ENCODE results near the gene KPNA1.
A peak's percentile ranks its signal among the peaks of the same experiment; 100 is the strongest.

The KPNA1 gene

DNA sequence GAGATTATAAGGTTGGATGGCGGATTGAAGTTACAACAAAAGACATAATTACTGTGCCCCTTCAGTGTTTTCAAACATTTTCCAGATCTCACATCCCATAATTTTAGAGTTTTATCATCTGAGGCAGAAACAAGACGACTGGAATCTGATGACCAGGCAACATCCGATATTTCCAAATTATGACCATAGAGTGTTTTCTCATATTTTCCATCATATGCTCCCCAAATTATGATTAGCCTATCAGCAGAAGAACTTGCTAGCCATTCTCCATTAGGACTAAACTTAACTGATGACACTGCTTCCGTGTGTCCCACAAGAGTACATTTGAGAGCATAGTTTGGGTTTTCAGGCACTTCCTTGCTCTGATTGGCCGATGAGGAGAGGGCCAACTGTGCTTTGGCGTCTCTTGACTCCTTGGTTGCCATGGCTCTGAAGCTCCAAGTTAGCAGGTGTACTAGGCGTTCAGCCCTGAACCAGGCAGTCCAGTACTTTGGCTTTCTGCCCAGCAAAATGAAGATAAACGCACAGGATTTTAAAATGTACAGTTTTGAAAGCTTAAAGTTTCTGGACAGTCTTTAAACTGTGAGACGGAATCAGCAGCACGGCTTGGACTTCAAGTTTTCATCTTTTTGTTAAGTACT is 99.5 kb downstream of the KPNA1 start:
- DNase-seq (ENCODE audit: low read depth), result peak; percentile 22

GRCh38 chr3:122414391-122414790 is 100.3 kb downstream of the KPNA1 start:
- no peak for DNase-seq (ENCODE audit: low read depth)

DNA sequence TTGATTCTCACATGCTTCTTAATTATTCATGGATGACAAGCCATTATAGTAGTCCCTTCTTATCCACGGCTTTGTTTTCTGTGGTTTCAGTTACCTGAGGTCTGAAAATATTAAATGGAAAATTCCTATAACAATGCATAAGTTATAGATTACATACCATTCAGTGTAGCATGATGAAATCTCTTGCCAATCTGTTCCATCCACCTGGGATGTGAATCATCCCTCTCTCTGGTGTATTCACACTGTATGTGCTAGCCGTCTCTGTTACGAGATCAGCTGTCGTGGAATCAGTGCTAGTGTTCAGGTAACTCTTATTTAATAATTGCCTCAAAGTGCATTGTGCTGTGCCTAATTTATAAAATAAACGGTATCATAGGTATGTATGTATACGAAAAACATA is 104.1 kb downstream of the KPNA1 start:
- no peak for DNase-seq (ENCODE audit: low read depth)

DNA sequence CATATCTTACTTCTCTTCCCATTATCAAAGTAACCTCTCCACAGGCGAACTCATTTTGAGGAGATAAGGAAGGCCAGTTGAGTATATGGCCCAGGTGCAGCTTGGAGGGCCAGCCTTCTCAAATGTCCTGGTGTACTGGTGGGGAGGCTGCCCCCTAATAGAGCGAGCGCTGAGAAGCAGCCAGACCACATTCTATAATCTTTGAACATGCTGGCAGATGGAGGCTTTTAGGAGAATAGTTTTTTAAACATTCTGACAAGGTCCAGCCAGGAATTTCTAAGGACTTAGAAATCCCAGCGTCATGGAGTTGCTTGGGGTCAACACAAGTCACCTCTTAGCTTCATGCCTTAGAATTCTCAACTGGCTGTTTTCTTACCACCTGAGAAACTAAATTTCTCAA is 104.6 kb downstream of the KPNA1 start:
- DNase-seq (ENCODE audit: low read depth), result no peak

DNA sequence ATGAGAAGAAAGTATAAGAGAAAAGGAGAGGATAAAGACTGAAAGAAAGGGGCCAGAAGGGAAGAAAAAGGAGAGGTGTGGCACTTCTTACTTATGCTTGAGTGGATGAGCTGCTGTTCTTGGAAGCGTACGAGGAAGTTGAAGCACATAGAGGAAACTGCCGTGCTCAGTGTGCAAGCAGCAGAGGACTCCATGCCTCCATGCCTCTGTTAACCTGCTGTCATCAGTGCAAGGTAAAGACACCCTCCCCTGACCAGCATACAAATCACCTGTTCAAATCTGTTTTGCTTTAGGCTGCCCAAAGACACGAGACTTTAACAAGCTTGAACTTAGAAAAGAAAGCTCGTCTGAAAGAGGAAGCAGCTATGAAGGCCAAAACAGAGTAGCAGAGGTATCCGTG is 105.3 kb downstream of the KPNA1 start:
- DNase-seq (ENCODE audit: low read depth), result no peak

GRCh38 chr3:122407946-122408345 is 106.8 kb downstream of the KPNA1 start:
- DNase-seq (ENCODE audit: low read depth), result no peak

GRCh38 chr3:122406198-122406597 is 108.5 kb downstream of the KPNA1 start:
- no peak for DNase-seq (ENCODE audit: low read depth)

DNA sequence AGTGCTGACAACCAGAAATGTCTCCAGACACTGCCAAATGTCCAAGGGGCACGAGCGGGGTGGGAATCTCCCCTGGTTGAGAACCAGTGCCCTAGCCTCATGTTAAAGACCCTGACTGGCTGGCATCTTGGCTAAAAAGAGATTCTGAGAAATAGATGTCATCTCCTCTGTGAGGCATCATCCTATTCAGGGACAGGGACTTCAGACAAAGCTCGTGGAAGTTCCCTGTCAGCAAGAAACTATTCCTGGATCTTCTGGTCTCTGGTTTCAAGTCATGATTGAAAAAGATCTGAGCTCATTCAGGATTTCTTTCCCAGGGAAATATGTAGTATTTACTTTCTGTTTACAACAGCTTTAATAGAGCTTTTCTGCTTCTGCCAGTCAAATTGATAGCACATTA is 109.7 kb downstream of the KPNA1 start:
- DNase-seq (ENCODE audit: low read depth), result no peak

- no peak for DNase-seq (ENCODE audit: low read depth)
Measured at GRCh38 chr3:122403489-122403888, 111.2 kb downstream of the KPNA1 start.

- DNase-seq (ENCODE audit: low read depth), result no peak
Measured at GRCh38 chr3:122398920-122399319, 115.8 kb downstream of the KPNA1 start.

GRCh38 chr3:122397201-122397600 is 117.5 kb downstream of the KPNA1 start:
- DNase-seq (ENCODE audit: low read depth), result no peak

GRCh38 chr3:122396511-122396910 is 118.2 kb downstream of the KPNA1 start:
- DNase-seq (ENCODE audit: low read depth), result no peak

GRCh38 chr3:122395582-122395981 is 119.2 kb downstream of the KPNA1 start:
- DNase-seq (ENCODE audit: low read depth), result no peak

GRCh38 chr3:122394173-122394572 is 120.6 kb downstream of the KPNA1 start:
- no peak for DNase-seq (ENCODE audit: low read depth)

DNA sequence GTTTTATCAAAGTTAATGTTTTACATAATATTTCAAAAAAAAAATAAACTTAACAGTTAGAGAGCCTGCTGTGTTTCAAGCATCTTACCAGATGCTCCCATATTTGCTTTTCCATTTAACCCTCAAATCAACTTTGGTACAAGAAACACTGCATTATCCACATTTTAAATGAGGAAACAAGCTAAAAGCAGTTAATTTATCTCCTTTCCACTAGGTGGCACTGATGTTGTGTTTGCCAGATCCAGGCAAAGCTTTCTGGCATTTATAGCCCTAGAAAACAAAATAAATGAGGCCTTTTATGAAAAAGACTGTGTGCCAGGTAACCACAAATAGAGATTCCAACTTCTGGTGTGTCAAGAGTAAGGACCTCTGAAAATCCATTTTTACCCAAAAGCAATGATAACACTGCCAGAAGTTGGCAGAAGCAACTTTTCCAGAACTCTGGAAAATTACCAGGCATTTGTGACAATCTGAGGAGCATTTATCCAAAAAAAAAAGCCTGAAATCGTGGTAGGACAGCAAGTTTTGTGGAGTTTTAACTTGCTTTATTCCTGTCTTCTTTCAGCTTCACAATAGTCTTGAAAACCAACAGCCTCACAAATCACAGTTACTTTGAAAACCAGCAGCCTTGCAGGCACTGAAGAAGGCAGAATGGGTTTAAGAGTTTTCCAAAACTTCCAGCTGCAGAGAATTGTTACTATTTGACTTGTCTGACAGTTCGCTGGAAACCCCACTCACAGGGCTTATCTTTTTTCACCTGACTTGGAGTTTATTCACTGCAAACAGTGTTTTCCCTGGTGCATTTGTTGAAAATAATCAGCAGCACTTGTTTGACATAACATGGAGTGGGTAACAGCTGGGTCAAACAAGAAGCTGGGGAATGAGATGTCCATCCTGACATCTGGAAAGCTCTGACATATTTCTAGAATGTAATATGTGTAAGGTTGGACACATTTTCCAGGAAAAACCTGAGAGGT is 121.6 kb downstream of the KPNA1 start:
- DNase-seq (ENCODE audit: low read depth), result no peak

DNA sequence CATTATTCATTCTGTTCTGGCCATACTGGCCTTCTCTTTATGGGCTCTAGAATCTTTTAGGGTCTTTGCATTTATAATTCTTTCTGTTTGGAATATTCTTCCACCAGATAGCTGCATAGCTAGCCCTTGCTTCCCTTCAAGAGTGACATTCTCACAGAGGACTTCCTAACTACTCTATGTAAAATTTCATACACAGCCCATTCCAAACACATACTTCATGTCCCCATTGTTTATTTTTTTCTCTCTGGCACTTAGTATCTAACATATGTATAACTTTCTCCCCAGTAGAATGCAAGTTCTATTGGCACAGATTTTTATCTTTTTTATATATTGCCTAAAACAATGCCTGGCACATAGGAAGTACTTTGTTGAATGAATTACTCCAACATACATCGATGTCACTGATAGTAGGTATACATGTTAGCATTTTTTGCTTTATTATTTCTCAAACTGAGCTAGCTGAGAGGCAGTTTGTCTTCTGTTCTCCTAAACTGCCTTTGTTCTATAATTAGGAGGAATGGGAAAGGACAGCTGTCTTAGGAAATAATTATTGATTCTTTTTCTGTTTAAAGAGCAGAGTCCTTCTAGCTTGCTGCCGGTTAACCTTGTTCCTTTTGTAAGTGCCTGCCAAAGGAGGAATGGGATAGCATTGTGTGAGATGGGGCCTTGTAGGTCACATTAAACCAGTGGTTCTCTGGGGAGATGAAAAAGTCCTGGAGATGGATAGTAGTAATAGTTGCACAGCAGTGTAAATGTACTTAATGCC is 122.9 kb downstream of the KPNA1 start:
- DNase-seq (ENCODE audit: low read depth), result no peak

- DNase-seq (ENCODE audit: low read depth), result no peak
Measured at GRCh38 chr3:122390665-122391064, 124.1 kb downstream of the KPNA1 start.

- no peak for DNase-seq (ENCODE audit: low read depth)
Measured at GRCh38 chr3:122389892-122390291, 124.8 kb downstream of the KPNA1 start.

- DNase-seq (ENCODE audit: low read depth), result no peak
Measured at GRCh38 chr3:122389197-122389596, 125.5 kb downstream of the KPNA1 start.

- no peak for DNase-seq (ENCODE audit: low read depth)
Measured at GRCh38 chr3:122387709-122388108, 127.0 kb downstream of the KPNA1 start.

DNA sequence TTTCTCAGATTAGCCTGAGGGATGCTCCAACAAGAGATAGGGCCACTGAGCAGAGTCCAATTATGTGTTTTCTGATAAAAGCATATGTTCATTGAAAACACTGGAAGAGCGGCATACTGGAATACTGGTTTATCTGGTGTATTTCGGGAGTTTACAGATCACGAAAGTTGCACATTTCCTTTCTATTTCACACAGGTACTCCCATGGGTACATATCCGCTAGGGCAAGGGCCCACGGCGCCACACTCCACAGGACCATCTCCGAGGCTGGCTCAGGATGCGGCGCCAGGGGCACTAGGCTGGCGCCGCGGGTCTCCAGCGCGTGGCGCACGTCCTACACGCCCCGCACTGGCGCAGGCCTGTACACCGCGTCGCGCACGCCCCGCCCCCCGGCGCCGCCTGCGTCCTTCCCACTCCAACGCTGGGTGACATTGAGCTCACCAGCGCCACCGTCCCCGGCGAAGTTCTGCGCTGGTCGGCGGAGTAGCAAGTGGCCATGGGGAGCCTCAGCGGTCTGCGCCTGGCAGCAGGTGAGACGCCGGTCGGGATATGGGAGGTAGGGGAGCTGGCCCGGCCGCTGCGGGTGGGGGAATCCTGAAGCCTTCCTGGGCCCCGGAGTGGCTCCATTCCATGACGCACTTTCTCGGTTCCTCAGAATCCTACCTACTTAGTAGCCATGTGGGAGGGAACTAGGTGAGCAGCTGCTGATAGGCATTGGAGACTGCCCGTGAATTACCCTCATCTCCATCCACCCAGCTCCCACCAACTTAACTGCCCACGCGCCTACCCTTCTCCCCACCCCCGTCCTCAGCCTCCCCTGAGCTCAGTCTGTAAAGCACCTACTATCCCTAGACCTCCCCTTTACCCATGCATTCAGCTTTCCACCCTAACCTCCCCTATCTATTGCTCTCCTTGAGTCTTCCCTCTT is 130.7 kb downstream of the KPNA1 start, which contains the start of gene FAM162A:
FAM162A (plus strand) TSS at position 412 of the 927 bp plus-strand sequence; CDS start at position 496, 84 bp downstream.
- peak; percentile 92 for DNase-seq (ENCODE audit: low read depth)

All from activated T-cell treated with anti-CD3 and anti-CD28 coated beads for 1 hour (primary cell).